Measurements from ENCODE around the gene HLA-DQA1. TPM values are rescaled to one million over a fixed set of nuclear protein-coding genes. Genes with fewer than 3 reads are reported as not detected.

HLA-DQA1 gene
- total and polyA plus RNA-seq, 9 of the 15 experiments (the other 6 are each of a cell fraction or from before 2014, with no cell fraction given), result 0.04 to 0.49 TPM; not detected in 7

GRCh38 chr6:32607263-32607987, 29.8 kb upstream of the HLA-DQA1 start:
- no peak for FAIRE-seq
- in situ Hi-C loops (cut with MboI), result no loop called here

More at GRCh38 chr6:32607263-32607987, 29.8 kb upstream of the HLA-DQA1 start:
- Histone ChIP-seq H3K27ac (ENCODE audit: extremely low read depth, low read depth, low read length) (no peak overlapping the region), H3K79me2 (ENCODE audit: control insufficient read depth, insufficient read depth, low read length) (no peaks in the 10 kb centered on the region), H4K20me1 (replicated peaks; ENCODE audit: control insufficient read depth, insufficient read depth, low read length) (no peaks in the 10 kb centered on the region), H3K4me1 (replicated peaks in 1 of 2; ENCODE audit: control insufficient read depth in 2 of 2, insufficient read depth in 2 of 2, low read length in 2 of 2) (peaks cover 0 to 3% of the 10 kb centered on the region in 2 experiments; a peak in 1 of 5 replicates), H3K9me1 (ENCODE audit: control insufficient read depth, insufficient read depth, low read length) (no peaks in the 10 kb centered on the region), H3K9me3 (replicated peaks; ENCODE audit: control insufficient read depth, insufficient read depth, low read depth, low read length) (no peaks in the 10 kb centered on the region), H3K4me2 (ENCODE audit: insufficient read depth, low read length) (no peak overlapping the region), H3K36me3 (ENCODE audit: control insufficient read depth, insufficient read depth, low read length) (no peaks in the 10 kb centered on the region), H3K4me3 (no peak overlapping the region), H2AFZ (ENCODE audit: low read depth, low read length) (no peak overlapping the region), H3K9ac (ENCODE audit: insufficient read depth in 1 of 2, low read depth in 2 of 2, low read length in 2 of 2) (no peak overlapping the region), H3K27me3 (ENCODE audit: control insufficient read depth in 2 of 2, insufficient read depth in 2 of 2, low read length in 2 of 2) (no peaks in the 10 kb centered on the region)
- DNase-seq (ENCODE audit: extremely low read depth in 1 of 4, low spot score in 3 of 4) (no peak), ATAC-seq (no peak)
- intact Hi-C loops (cut with micrococcal nuclease), result no loop called here
- ChIA-PET POLR2A (no interaction called here), CTCF (ENCODE audit: low intra/inter-chr PET ratio) (no interaction called here)
- WGBS (ENCODE audit: insufficient coverage, low coverage, missing lambda C conversion rate), result 0% methylated on average over 3 of the region's 4 CpGs
- BruUV-seq (replicated peaks), result no TSS peak
- TF ChIP-seq ZNF165 (CRISPR knock-in tag; IDR thresholded peaks at IDR 0.05; ENCODE audit: borderline replicate concordance) (no peak), ETS2 (tag; IDR thresholded peaks at IDR 0.05; ENCODE audit: borderline replicate concordance, poor library complexity, severe bottlenecking) (no peak), ZC3H8 (IDR thresholded peaks at IDR 0.05) (no peak), PRPF4 (IDR thresholded peaks at IDR 0.05; ENCODE audit: insufficient read depth, low read depth, low read length, poor library complexity, severe bottlenecking) (no peak), ZFP30 (CRISPR knock-in tag; IDR thresholded peaks at IDR 0.05; ENCODE audit: borderline replicate concordance) (no peak), ZNF253 (CRISPR knock-in tag; conservative IDR thresholded peaks at IDR 0.05) (no peak), EWSR1 (IDR thresholded peaks at IDR 0.05; ENCODE audit: borderline replicate concordance, low read depth, partially characterized antibody) (no peak), KAT8 (IDR thresholded peaks at IDR 0.05; ENCODE audit: low read depth) (no peak), MYBL2 (IDR thresholded peaks at IDR 0.05; ENCODE audit: low read depth) (no peak), MYBL2 (CRISPR knock-in tag; IDR thresholded peaks at IDR 0.05; ENCODE audit: borderline replicate concordance) (no peak), JUNB (CRISPR knock-in tag; conservative IDR thresholded peaks at IDR 0.05) (no peak), NFIX (CRISPR knock-in tag; IDR thresholded peaks at IDR 0.05; ENCODE audit: low read depth) (no peak), ZEB2 (IDR thresholded peaks at IDR 0.05) (no peak), ZNF324 (CRISPR knock-in tag; IDR thresholded peaks at IDR 0.05) (no peak), E2F5 (CRISPR knock-in tag; IDR thresholded peaks at IDR 0.05) (no peak), NR3C1 (CRISPR knock-in tag; IDR thresholded peaks at IDR 0.05) (no peak), MXI1 (IDR thresholded peaks at IDR 0.05; ENCODE audit: low read depth, low read length) (no peak), HES1 (IDR thresholded peaks at IDR 0.05; ENCODE audit: low read depth) (no peak), GATAD2B (IDR thresholded peaks at IDR 0.05; ENCODE audit: borderline replicate concordance) (no peak)
